ENCODE results near the gene ANKLE2.
A peak's percentile ranks its signal among the peaks of the same experiment; 100 is the strongest.
"Not testable (repeated sequence)": the region's sequence is repeated elsewhere in the genome, so short reads cannot be mapped to it uniquely, and the experiment has no call there.

The ANKLE2 gene

DNA sequence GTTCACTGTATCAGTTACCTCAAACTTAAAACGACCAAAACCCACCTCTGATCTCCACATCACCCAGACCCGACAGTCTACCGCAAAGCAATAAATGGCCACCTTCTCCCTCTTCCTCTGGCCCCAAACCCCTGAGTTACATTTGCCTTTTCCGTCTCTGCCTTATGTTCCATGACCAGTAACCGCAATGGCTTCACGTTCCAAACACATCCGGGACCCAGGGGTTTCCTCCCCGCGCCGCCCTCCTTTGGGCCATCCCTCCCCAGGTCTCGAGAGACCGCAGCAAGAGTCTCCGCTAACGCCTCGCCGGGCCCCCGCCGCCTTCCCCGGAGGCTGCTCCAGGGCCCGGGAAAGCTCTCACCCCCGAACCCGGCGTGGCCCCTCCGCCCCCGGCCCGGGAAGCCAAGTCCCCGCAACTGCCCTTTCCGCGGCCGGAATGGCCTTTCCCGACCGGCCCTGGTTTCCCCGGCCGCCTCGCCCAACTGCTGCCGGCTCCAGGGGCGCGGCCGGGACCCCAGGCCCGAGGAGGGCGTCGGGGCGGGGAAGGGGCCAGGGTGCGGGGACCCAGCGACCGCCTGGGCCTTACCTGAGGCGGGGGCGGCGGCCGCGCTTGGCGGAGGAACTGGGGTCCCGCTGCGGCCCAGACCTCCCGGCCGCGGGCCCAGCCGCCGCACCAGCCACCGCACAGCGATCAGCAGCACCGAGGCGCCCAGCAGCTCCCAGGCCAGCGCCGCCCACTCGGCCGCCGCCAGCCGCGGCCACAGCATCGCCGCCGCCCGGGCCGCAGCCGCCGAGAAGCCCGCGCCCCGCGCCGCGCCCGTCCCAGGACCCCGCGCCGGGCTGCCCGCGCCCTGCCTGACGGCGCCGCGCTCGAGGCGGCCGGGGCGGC is at the start of gene ANKLE2:
TSS of gene ANKLE2 (minus strand) at position 801 of the 889 bp plus-strand sequence. CDS start at position 767, 34 bp downstream.
- peak; percentile 74 for DNase-seq

DNA sequence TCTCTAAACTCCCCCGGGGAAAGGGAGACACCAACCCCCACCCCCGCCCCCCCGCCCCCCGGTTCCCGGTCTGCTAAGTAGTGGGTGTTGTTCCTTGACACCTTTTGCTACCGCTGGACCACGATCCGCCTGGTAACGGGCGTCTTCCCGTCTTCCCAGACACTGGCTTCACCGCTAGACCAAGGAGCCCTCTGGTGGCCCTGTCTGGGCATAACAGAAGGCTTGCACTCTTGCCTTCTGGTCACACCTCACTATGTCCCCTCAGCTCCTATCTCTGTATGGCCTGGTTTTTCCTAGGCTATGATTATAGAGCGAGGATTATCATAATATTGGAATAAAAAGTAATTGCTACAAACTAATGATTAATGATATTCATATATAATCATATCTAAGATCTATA is 47.8 kb upstream of the ANKLE2 start:
- not testable (repeated sequence) for DNase-seq

DNA sequence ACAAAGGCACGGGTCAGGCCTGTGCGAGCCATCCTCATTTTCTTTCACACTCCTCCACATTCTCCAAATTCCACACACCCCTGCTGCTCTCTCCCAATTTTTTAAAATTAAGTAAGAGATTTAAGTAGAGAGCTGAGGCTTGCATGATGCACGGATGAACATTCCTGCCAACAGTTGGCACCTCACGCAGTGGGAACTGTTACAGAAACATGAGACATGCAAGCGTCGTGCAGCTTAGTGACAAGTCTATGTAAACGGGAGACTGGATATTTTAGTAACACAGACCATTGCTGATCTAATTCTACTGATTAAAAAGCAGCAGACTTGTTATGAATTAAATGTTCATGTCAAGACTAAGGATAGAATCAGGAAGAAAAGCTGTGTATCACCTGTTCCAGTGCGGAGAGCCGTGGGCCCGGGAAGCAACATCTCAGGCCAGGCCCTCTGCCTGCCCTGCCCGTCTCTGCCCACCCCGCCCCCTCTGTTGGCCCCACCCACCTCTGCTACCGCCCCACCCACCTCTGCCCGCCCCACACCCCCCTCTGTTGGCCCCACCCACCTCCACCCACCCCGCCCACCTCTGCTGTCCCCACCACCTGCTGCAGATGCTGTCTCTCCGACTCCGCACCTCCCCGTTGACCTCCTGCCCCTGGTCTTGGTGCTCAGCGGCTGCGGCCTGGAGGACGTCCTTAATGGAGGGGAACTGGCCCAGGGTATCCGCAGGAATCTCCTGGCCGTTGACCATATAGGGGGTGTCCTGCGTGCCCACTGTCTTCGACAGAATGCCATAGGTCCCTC is 45.9 kb upstream of the ANKLE2 start:
- no peak for DNase-seq

DNA sequence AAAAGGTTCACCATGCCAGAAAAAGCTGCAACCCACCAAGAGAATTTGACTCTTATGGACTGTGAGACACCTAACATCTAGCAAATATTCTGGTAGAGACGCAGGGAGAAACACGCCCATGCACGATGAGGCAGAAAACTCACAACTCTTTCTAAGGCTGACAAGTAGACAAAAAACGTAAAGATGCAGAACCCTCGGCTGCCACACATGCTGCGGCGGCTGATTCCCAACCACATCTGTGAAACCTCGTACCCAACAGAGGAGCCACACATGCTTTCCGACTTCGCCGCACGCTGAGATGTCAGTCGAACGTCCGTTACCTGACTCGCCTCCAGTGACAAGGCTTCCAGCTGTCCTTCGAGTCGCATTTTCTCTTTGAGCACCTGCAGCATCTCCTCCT is 45.2 kb upstream of the ANKLE2 start:
- DNase-seq, result no peak

DNA sequence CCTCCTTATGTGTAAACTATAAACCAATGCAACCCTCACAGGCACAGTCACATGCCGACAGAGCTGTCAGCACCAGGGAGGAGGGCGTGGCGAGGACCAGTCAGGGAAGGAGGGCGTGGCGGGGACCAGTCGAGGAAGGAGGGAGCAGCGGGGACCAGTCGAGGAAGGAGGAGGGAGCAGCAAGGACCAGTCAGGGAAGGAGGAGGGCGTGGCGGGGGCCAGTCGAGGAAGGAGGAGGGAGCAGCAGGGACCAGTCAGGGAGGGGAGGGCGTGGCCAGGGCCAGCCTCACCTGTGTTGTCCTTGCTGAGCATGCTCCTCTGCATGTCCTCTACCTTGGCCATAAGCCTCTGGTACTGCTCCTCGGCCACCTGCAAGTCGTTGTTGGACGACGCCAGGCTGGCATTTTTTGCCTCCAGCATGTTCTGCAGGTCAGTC is 42.8 kb upstream of the ANKLE2 start:
- no peak for DNase-seq

DNA sequence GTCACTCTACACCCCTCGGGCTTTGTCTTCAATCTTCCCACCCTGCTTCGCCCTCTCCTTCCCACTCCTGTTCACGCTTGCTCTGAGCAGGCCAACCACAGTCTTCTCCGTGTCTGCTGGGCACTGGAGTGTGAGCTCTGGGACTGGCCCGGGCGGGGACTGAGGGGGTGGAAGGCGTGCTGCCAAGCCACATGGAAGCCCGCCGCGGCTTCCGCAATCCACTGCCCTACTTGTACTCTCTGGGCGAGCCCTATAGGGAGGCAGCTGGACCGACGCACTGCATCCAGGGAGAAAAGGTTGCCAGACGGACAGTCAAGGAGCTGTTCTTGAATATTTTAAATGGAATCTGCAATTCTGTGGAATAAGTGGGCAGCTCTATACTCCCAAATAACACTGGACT is 42.3 kb upstream of the ANKLE2 start:
- DNase-seq, result no peak

DNA sequence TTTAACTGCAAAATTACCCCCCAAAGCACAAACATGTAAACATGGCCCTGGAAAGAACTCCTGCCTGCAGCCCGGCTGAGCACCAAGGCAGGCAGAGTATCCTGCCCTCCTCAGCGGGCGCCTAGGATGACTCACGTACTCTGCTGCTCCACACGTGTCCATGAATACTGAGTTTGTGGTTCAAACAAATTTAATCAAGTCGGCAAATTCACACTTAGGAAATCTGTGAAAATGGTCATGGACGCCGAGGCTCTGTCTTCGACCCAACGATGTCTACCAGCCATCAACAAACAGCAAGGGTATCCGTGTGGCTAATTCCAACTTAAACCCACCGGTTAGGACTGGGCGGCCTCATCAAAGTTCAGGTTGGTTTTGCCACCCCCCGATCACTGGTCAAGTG is 41.5 kb upstream of the ANKLE2 start:
- no peak for DNase-seq

DNA sequence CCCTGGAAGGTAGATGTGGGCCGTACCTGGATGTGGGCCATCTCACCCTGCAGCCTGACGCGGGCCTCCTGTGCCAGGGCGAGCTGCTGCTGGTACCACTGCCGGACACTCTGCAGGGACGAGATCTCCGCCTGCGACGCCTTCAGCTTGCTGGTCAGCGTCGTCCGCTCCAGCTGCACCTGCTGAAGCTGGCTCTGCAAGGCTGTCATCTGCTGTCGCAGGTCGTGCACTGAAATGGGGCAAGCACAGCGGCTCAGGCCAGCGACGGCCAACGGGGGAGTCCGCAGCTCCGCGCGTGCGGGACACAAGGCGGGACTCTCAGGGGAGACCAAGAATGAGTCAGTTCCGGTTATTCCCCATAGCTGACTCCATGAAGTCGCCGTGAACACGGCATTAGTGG is 40.1 kb upstream of the ANKLE2 start:
- no peak for DNase-seq

DNA sequence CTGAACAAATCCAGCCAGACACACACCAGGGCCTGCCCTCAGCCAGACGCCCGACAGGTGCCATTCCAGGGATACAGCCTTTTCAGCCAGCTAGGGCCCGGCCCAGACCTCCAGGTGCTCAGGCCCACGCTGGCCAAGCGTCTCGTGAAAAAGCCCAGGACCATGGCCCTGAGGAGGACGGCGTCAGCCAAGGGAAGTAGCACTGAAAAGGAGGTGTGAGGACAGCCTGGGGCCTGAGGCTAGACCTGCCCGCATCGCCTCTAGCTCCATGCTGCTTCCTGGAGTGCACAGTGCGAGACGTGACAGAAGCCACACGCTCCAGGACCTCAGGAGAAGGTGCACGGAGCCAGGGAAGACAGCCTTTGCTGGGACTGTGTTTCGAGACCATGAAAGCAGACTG is 37.2 kb upstream of the ANKLE2 start:
- DNase-seq, result no peak

DNA sequence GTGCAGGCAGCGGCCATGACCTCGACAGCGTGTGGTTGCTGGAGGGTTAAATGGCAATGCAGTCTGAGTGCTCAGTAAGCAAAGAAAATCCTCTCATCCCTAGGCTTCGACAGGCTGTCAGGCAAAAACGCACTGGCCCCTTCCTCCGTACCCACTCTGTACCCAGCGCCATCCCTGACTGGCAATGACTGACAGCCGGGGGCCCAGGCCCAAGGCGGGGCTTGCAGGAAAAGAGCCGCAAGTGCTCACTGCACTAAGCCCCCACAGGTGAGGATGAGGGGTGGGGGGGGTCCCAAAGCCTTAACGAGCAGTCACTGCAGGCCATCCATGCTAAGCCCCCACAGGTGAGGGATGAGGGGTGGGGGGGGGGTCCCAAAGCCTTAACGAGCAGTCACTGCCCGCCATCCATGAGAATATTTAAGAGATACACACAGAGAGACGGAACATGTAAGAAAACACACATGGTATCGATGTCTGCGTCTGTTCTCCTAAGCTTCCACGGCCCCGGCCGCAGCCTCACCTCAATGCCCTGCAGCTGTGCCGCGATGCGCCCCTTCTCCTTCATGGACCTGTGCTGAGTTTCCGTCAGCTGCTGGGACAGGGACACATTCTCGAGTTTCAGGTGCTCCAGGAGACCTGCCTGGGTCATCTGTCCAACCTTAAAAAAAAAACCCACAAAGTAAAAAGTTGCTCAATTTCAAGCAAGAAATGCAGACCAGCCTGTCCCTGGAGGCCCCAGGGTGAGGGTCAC is 36.4 kb upstream of the ANKLE2 start:
- DNase-seq, result no peak

DNA sequence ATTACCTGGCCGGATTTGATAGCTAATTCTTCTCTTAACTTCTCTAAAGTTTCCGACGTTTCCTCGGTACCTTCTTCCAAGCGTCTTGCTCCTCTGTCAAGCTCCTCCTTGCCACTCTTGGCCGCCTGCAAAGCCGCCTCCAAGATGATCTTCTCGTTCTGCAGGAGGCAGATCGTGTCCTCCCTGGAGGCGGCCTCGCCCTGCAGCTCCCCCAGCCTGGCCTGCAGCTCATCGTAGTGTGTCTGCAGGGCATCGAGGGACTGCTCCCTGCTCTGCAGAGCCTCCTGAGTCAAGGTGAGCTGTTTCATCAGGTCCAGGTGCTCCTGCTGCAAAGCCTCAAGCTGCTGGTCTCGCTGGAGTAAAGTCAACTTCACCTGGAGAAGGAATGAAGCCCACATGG is 34.2 kb upstream of the ANKLE2 start:
- DNase-seq, result no peak

DNA sequence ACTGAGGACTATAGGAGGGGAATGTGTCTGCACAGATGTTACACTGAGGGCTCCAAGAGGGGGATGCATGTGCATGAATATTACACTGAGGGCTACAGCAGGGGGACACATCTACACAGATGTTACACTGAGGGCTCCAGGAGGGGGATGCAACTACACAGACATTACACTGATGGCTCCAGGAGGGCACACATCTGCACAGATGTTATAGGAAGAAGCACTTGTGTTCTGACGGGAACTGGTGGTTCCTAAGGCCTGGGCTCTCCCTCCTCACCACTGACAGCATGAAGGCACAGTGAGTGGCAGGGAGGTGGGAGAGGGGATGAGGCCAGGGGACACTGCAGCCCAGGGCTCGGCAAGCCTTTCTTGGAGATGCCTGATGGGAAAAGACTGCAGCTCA is 30.3 kb upstream of the ANKLE2 start:
- DNase-seq, result not testable (repeated sequence)

DNA sequence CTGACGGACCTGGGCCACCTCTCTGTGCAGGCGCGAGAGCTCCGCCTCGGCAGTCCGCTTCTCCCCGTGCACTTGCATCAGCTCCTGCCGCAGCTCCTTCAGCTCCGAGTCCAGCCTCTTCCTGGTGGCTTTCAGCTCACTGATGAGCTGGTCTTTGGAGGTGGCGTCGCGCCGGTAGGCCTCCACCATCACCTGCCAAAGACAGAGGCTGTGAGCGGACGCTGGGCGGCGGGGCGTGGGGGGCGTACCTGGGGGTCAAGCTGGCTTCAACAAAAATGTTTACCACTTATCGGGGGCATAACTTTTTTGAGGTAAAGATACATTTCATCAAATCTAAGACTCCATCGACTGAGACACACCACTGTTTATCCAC is 27.5 kb upstream of the ANKLE2 start:
- no peak for DNase-seq

DNA sequence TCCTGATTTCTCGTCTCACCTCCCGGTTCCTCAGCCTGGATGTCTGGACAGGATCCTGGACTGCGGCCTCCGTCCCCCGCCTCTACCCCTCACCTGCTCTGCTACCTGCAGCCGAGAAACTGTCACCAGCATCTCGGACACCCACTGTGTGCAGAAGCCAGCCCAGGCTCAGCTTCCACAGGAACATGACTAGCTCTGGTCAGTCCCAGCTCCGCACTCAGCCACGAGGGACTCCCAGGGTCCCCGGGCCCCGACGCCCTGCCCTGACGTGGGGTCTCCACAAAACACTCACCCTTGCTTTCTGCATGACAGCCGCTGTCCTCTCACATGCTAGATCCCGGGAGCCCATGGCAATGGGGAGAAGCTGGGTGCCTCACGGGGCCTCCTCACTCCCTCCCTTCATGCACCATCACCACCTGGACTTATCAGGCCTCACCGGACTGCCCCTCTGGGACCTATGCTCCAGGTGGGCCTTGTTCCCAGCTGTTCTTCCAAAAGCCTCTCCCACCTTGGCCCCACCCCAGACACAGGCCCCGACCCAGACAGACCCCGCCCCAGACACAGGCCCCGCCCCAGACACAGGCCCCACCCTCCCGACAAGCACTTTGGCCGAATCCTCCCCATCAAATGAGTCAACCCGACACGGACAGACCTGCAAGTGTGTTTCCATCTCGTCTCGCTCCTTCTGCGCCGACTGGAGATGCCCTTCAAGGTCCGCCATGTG is 26.9 kb upstream of the ANKLE2 start:
- no peak for DNase-seq

DNA sequence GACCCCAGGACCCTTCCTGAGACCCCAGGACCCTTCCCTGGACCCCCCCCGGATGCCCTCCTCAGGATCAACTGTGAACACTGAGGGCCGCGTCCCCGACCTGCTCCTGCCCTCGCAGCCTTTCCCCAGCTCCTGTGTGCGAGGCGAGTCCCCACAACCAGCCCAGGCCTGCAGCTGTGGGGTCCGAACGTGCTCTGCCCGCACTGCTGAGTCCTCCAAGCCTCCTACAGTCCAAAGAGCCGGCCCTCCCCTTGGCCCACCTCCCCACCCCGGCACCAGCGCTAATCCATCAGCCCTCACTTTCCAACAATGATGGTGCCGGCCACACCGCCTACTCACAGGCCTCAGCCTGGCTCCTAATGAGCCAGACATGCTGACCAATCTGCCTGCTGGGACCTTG is 26.2 kb upstream of the ANKLE2 start:
- no peak for DNase-seq

DNA sequence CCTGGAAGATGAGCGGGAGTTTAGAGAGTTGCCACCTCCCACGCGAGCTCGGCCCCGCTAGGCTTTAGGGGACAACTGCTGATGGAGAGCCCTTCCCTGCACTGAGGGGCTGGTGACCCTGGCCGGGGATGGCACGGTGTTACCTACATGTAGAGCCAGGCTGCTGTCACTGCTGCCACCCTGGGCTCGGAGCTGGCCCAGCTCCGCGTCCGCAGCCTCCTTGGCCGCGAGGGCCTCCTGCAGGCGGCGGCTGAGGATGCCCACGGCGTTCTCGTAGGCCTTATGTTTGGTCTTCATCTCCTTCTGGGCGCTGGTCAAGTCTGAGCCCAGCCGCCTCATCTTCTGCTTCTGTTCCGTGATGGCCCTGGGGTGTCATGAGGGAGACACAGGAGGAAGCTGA is 24.6 kb upstream of the ANKLE2 start:
- DNase-seq, result no peak

DNA sequence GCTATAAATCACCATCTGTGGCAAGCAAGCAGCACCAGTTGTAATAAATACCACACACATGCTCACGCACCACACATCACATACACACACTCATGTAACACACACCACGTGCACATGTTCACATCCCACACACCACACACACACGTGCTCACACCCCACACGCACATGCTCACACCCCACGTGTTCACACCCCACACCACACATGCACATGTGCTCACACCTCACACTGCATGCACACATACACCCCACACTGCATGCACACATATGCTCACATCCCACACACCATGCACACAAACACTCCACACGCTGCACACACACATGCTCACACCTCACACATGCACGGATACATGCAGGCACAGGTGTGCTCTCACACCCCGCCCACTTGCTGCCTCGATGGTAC is 22.9 kb upstream of the ANKLE2 start:
- no peak for DNase-seq

DNA sequence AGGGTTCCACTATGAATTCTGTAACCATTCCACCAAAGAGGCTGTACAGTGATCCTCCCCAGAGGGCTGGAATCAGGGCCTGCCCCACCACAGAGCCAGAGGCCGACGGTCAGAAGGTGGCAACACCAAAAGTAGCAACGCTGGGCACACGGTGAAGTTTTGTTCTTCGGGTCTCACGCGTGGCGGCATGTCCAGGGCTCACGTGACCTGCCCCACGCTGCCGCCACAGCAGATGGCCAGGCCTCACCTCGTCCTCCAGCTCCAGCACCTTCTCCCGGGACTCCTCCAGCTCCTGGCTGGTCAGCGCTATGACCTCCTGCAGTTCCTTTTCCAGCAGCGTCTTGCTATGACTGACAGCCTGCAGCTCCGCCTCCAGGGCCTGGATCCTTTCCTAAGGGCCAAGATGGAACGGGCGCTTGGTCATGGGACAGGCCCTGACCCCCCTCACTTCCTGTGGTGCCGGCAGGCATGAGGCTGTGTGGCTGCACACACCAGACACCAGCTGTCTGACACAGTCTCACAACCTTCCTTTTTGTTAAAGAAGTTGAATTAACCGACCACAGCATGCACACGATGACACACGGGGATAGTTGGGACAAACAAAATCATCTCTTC is 22.4 kb upstream of the ANKLE2 start:
- no peak for DNase-seq

DNA sequence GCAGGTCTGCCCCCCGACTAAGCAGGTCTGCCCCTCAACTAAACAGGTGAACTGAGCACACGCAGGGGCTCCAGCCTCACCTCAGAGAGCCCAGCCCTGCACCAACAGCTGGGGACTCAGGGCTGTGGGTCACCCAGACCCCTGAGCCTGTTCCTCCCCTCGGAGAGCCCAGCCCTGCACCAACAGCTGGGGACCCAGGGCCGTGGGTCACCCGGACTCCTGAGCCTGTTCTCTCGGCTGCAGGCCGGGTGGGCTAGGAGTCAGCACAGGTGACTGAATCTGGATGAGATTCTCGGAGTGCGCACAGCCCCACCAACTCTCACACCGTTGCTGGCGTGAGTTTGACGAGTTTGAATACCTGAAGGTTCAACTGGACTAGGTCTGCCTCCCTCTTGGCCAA is 20.3 kb upstream of the ANKLE2 start:
- DNase-seq, result no peak

DNA sequence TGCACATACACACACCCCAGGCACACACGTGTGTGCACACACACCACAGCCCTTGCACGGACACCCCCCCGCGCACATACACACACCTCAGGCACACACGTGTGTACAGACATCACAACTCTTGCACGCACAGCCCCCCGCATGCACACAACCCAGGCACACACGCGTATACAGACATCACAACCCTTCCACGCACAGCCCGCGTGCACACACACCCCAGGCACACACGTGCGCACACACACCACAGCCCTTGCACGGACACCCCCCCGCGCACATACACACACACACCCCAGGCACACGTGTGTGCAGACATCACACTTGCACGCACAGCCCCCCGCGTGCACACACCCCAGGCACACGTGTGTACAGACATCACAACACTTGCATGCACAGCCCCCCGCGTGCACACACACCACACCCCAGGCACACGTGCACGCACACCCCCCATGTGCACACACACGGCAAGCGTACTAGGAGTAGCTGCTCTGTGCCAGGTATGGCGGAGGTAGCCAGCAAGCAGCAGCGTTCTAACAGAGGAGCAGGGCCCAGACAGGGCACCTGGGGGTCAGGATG is 18.2 kb upstream of the ANKLE2 start:
- no peak for DNase-seq

DNA sequence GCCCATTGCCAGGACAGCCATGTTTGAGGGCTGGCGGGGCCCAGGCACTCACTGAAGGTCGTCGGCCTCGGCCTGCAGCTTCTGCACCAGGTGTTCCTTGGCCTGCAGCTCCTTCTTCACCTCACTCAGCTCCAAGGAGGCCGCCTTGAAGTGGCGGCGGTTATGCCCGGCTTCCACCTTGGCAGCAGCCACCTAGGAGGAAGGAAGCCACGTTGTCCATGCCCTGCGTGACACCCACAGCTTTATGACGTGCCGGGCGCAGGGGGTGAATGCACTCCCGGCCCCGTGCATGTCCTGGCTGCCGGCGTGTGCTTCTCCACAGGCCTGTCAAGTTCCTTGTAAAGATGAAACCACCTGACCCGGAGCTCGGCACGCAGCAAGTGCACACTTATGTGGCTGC is 16.0 kb upstream of the ANKLE2 start:
- DNase-seq, result no peak
